Measurements from ENCODE around the gene TSC1.

Gene TSC1

GRCh38 chr9:132980157-132980556, 35.7 kb upstream of the TSC1 start:
- no peaks in the 10 kb centered on the region for H3K36me3 Mint-ChIP-seq (ENCODE audit: low read depth)
- peaks cover 80% of the 10 kb centered on the region for H3K27me3 Mint-ChIP-seq (ENCODE audit: low read depth, poor library complexity)
- no peaks in the 10 kb centered on the region for H3K9me3 Mint-ChIP-seq
- no peak overlapping the region for H3K27ac Mint-ChIP-seq
- DNase-seq: no peak
- no peak overlapping the region for H3K4me3 Mint-ChIP-seq
- TF ChIP-seq, protein P1, sequence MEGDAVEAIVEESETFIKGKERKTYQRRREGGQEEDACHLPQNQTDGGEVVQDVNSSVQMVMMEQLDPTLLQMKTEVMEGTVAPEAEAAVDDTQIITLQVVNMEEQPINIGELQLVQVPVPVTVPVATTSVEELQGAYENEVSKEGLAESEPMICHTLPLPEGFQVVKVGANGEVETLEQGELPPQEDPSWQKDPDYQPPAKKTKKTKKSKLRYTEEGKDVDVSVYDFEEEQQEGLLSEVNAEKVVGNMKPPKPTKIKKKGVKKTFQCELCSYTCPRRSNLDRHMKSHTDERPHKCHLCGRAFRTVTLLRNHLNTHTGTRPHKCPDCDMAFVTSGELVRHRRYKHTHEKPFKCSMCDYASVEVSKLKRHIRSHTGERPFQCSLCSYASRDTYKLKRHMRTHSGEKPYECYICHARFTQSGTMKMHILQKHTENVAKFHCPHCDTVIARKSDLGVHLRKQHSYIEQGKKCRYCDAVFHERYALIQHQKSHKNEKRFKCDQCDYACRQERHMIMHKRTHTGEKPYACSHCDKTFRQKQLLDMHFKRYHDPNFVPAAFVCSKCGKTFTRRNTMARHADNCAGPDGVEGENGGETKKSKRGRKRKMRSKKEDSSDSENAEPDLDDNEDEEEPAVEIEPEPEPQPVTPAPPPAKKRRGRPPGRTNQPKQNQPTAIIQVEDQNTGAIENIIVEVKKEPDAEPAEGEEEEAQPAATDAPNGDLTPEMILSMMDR (IDR thresholded peaks at IDR 0.05): no peak
- peaks cover 17% of the 10 kb centered on the region for H3K4me1 Mint-ChIP-seq

DNA sequence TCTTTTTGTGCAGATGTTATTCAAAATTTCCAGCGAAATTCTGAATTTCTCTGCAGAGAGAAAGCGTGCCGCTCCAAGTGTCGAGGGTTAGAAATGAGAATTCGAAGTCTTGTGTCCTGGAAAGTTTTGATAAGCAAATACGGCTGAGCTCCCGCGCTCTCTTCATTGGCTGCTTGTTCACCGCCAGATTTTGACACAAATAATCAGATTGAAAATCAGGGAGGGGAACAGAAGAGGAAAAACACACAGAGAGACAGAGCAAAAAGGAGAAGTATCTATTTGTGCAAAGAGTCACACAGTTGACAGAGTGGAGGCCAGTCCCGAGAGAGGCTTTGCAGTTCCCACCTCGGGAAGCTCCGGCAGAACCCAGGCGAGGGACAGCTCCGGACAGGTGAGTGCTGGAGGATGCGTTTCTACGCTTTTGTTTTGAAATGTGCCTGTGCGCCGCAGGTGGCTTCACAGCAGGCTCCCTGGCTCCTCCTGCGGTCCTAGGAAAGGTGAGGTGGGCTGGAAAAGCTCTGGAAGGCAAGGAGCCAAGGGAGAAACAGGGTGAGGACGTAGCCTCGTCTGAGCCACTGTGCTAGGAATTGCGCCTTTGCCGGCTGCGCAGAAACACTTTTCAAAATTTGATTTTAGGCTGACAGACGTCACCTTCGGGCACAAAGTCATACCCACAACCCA, 34.2 kb upstream of the TSC1 start, which contains the start of gene GFI1B:
Gene GFI1B (plus strand): TSS at position 244 of the 681 bp plus-strand sequence. CDS start 7,985 bp downstream, outside the sequence.
- Mint-ChIP-seq H3K27me3 (ENCODE audit: low read depth, poor library complexity) (peaks cover 93% of the 10 kb centered on the region), H3K27ac (no peak within 1 kb of the TSS), H3K36me3 (ENCODE audit: low read depth) (no peaks in the 10 kb centered on the region), H3K4me3 (no peak within 1 kb of the TSS), H3K4me1 (peaks cover 17% of the 10 kb centered on the region), H3K9me3 (no peaks in the 10 kb centered on the region)
- DNase-seq: no peak
- TF ChIP-seq, protein P1 (IDR thresholded peaks at IDR 0.05): no peak

GRCh38 chr9:132978112-132978450, 33.7 kb upstream of the TSC1 start:
- Mint-ChIP-seq H3K36me3 (ENCODE audit: low read depth) (no peaks in the 10 kb centered on the region), H3K9me3 (no peaks in the 10 kb centered on the region), H3K27ac (no peak overlapping the region), H3K4me1 (peaks cover 17% of the 10 kb centered on the region), H3K27me3 (ENCODE audit: low read depth, poor library complexity) (peaks cover 94% of the 10 kb centered on the region), H3K4me3 (no peak overlapping the region)
- DNase-seq: no peak
- TF ChIP-seq, protein P1 (IDR thresholded peaks at IDR 0.05): no peak

- Mint-ChIP-seq H3K27me3 (ENCODE audit: low read depth, poor library complexity) (peaks cover 91% of the 10 kb centered on the region), H3K27ac (no peak overlapping the region), H3K4me1 (peaks cover 17% of the 10 kb centered on the region), H3K9me3 (no peaks in the 10 kb centered on the region), H3K36me3 (ENCODE audit: low read depth) (no peaks in the 10 kb centered on the region), H3K4me3 (no peak overlapping the region)
- no peak for DNase-seq
- TF ChIP-seq, protein P1 (IDR thresholded peaks at IDR 0.05): no peak
Measured at GRCh38 chr9:132976571-132976970, 32.2 kb upstream of the TSC1 start.

- Mint-ChIP-seq H3K4me1 (peaks cover 17% of the 10 kb centered on the region), H3K27ac (no peak overlapping the region), H3K27me3 (ENCODE audit: low read depth, poor library complexity) (peaks cover 90% of the 10 kb centered on the region), H3K4me3 (no peak overlapping the region), H3K9me3 (no peaks in the 10 kb centered on the region), H3K36me3 (ENCODE audit: low read depth) (no peaks in the 10 kb centered on the region)
- TF ChIP-seq, protein P1 (IDR thresholded peaks at IDR 0.05): no peak
- no peak for DNase-seq
Measured at GRCh38 chr9:132975961-132976360, 31.5 kb upstream of the TSC1 start.

DNA sequence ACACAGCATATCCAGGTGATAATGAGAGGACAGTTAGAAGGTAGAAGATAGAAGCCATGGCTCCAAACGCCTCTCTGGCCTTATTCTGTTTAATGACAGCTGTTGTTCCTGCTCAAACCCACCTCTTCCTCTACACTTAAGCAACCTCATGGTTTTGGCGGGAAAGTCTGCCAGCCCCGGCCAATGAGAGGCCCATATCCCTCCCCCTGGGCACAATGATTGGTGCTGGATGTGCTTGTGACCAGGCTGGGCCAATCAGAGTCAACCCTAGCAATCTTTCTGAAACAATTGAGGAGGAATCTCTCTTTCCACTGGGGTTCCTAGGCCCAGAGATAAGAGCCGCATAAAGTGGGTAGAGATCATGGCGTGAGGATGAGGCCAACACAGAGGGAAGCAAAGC, 29.3 kb upstream of the TSC1 start:
- no peak for DNase-seq
- H3K4me3 Mint-ChIP-seq: no peak overlapping the region
- H3K9me3 Mint-ChIP-seq: no peaks in the 10 kb centered on the region
- no peak overlapping the region for H3K27ac Mint-ChIP-seq
- peaks cover 19% of the 10 kb centered on the region for H3K4me1 Mint-ChIP-seq
- H3K27me3 Mint-ChIP-seq (ENCODE audit: low read depth, poor library complexity): peaks cover 76% of the 10 kb centered on the region
- TF ChIP-seq, protein P1 (IDR thresholded peaks at IDR 0.05): no peak
- H3K36me3 Mint-ChIP-seq (ENCODE audit: low read depth): no peaks in the 10 kb centered on the region

All from nephron progenitor cell (in vitro differentiated cells).